Non-pigmented ciliary epithelial cell (primary cell): Measurements from ENCODE around the gene ADARB1.

ENCODE experiments used
- DNase-seq: peaks from one replicate; pipeline ENCODE4 v3.0.0-alpha.2; 2010; ENCODE audit warnings: low read depth

Gene ADARB1

GRCh38 chr21:45172420-45172819, 98.0 kb downstream of the ADARB1 start:
- no peak for DNase-seq

- no peak for DNase-seq
These were observed 101.1 kb downstream of the ADARB1 start for GRCh38 chr21:45175326-45176095.

- DNase-seq: no peak
These were observed 101.8 kb downstream of the ADARB1 start for GRCh38 chr21:45176141-45176540.

- DNase-seq: no peak
These were observed 102.7 kb downstream of the ADARB1 start for GRCh38 chr21:45177039-45177438.

GRCh38 chr21:45178070-45178608, 103.8 kb downstream of the ADARB1 start:
- DNase-seq: no peak

- no peak for DNase-seq
These were observed 104.6 kb downstream of the ADARB1 start for GRCh38 chr21:45178971-45179370.

GRCh38 chr21:45179568-45180245, 105.3 kb downstream of the ADARB1 start:
- no peak for DNase-seq

GRCh38 chr21:45180246-45180599, 105.8 kb downstream of the ADARB1 start:
- no peak for DNase-seq

- DNase-seq: no peak
These were observed 108.6 kb downstream of the ADARB1 start for GRCh38 chr21:45182958-45183357.

GRCh38 chr21:45183852-45184251, 109.5 kb downstream of the ADARB1 start:
- DNase-seq: no peak

GRCh38 chr21:45184869-45185268, 110.5 kb downstream of the ADARB1 start:
- DNase-seq: no peak

GRCh38 chr21:45186709-45187108, 112.3 kb downstream of the ADARB1 start:
- no peak for DNase-seq

GRCh38 chr21:45187646-45188045, 113.3 kb downstream of the ADARB1 start:
- no peak for DNase-seq

- no peak for DNase-seq
These were observed 115.6 kb downstream of the ADARB1 start for GRCh38 chr21:45190013-45190412.

- no peak for DNase-seq
These were observed 118.0 kb downstream of the ADARB1 start for GRCh38 chr21:45192332-45192731.

GRCh38 chr21:45196620-45197019, 122.2 kb downstream of the ADARB1 start:
- DNase-seq: no peak

GRCh38 chr21:45199201-45199600, 124.8 kb downstream of the ADARB1 start:
- DNase-seq: no peak

GRCh38 chr21:45200031-45200430, 125.7 kb downstream of the ADARB1 start:
- DNase-seq: no peak

GRCh38 chr21:45200581-45201296, 126.4 kb downstream of the ADARB1 start:
- no peak for DNase-seq

- DNase-seq: no peak
These were observed 128.0 kb downstream of the ADARB1 start for GRCh38 chr21:45202344-45202743.

GRCh38 chr21:45202889-45203288, 128.5 kb downstream of the ADARB1 start:
- no peak for DNase-seq

GRCh38 chr21:45203983-45204382, 129.6 kb downstream of the ADARB1 start:
- DNase-seq: no peak

- no peak for DNase-seq
These were observed 130.0 kb downstream of the ADARB1 start for GRCh38 chr21:45204395-45204794.
